Measurements from ENCODE around the gene SYNJ1. TPM values are rescaled to one million over a fixed set of nuclear protein-coding genes. Genes with fewer than 3 reads are reported as not detected.

The SYNJ1 gene
- total and polyA plus RNA-seq, 2 of the 4 experiments (the other 2 are of a cell fraction), result 3.6 to 4.6 TPM

DNA sequence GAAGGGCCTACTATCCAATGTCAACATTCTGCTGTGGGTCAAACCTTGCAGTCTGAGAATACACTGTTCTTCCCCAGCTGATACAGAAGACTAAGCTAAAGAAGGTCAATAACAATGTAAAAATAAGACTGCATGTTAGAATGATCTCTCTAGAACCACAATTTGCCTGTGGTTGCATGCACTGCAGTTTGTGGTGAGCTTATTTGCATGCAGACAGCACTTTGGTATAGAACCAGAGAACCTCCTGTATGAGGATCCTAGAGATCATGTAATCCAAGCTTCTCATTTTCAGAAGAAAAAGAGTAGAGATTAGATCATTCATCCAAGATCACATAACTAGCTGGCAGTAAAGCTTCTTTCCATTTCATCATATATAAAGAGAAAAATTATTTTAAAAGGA lies 15.8 kb downstream of the SYNJ1 start:
- POLR2A ChIA-PET (ENCODE audit: unreplicated experiment), result no interaction called here
- Histone ChIP-seq H3K9ac (ENCODE audit: low read depth, low read length) (no peak overlapping the region), H3K9me3 (ENCODE audit: control insufficient read depth, insufficient read depth, low read length) (no peaks in the 10 kb centered on the region), H3K56ac (ENCODE audit: extremely low read depth, insufficient read depth, low read length) (no peak overlapping the region), H4K91ac (ENCODE audit: insufficient read depth, low read depth, low read length) (no peak overlapping the region), H4K20me1 (ENCODE audit: insufficient read depth, low read length) (no peaks in the 10 kb centered on the region), H3K4me3 (ENCODE audit: insufficient read depth, low read depth, low read length) (no peak overlapping the region), H2BK120ac (ENCODE audit: low read depth, low read length) (no peak overlapping the region), H3K4me1 (ENCODE audit: control insufficient read depth, insufficient read depth, low read length) (no peaks in the 10 kb centered on the region), H2AK9ac (replicated peaks; ENCODE audit: low read depth, low read length, poor library complexity) (no peak overlapping the region), H3K27ac (ENCODE audit: insufficient read depth, low read length) (no peak overlapping the region), H3K27me3 (ENCODE audit: control insufficient read depth, insufficient read depth, low read length) (no peaks in the 10 kb centered on the region), H3K4me2 (ENCODE audit: low read depth, low read length) (no peak overlapping the region), H2BK20ac (ENCODE audit: low read depth, low read length) (no peak overlapping the region), H3K18ac (ENCODE audit: low read depth, low read length) (no peak overlapping the region), H2AFZ (replicated peaks; ENCODE audit: low read length, poor library complexity) (no peak overlapping the region), H2BK15ac (ENCODE audit: low read depth, low read length) (no peak overlapping the region), H3K14ac (replicated peaks; ENCODE audit: low read depth, low read length) (no peak overlapping the region), H3K36me3 (ENCODE audit: control insufficient read depth, insufficient read depth, low read length) (no peaks in the 10 kb centered on the region), H3K79me1 (ENCODE audit: low read depth in 1 of 2, low read length in 2 of 2) (peaks cover 0 to 12% of the 10 kb centered on the region in 2 experiments; a peak in 3 of 4 replicates), H3K23ac (ENCODE audit: low read depth, low read length) (no peak overlapping the region), H2BK5ac (ENCODE audit: low read depth, low read length, poor library complexity, severe bottlenecking) (no peak overlapping the region), H3K9me1 (ENCODE audit: insufficient read depth, low read length) (no peaks in the 10 kb centered on the region), H2AK5ac (ENCODE audit: low read depth, low read length) (no peak overlapping the region), H4K5ac (ENCODE audit: low read depth, low read length) (no peak overlapping the region), H3K4ac (ENCODE audit: low read depth, low read length) (no peak overlapping the region), H4K8ac (ENCODE audit: low read depth in 2 of 2, low read length in 2 of 2) (no peak overlapping the region)
- ATAC-seq (ENCODE audit: low read depth) (no peak), DNase-seq (no peak)
- intact Hi-C loops (cut with micrococcal nuclease) (no loop called here), dilution Hi-C loops (cut with HindIII; ENCODE audit: low sequenced_read_pairs, unreplicated experiment) (no loop called here), in situ Hi-C loops (cut with MboI; ENCODE audit: low sequenced_read_pairs) (no loop called here)
- CTCF ChIA-PET, result no interaction called here
- no TSS peak for BruUV-seq (replicated peaks)
- TF ChIP-seq USF2 (IDR thresholded peaks at IDR 0.05; ENCODE audit: low read depth, low read length) (no peak), RCOR1 (IDR thresholded peaks at IDR 0.05; ENCODE audit: insufficient replicate concordance, low read length) (no peak), ELK1 (IDR thresholded peaks at IDR 0.05; ENCODE audit: borderline replicate concordance, low read depth, low read length) (no peak), POLR2A (IDR thresholded peaks at IDR 0.05; ENCODE audit: low read depth, low read length) (no peak), MXI1 (IDR thresholded peaks at IDR 0.05; ENCODE audit: borderline replicate concordance, low read depth, low read length) (no peak), SMC3 (IDR thresholded peaks at IDR 0.05; ENCODE audit: low read depth, low read length) (no peak), CHD1 (IDR thresholded peaks at IDR 0.05; ENCODE audit: low read depth, low read length) (no peak), CEBPB (IDR thresholded peaks at IDR 0.05; ENCODE audit: low read depth, low read length) (no peak), RFX5 (IDR thresholded peaks at IDR 0.05; ENCODE audit: low read depth, low read length) (no peak), FOS (IDR thresholded peaks at IDR 0.05; ENCODE audit: low read depth, low read length) (no peak), MAFK (IDR thresholded peaks at IDR 0.05; ENCODE audit: low read depth, low read length) (no peak), NFE2L2 (IDR thresholded peaks at IDR 0.05; ENCODE audit: low read depth, low read length) (no peak), BHLHE40 (IDR thresholded peaks at IDR 0.05; ENCODE audit: low read depth, low read length) (no peak), RAD21 (IDR thresholded peaks at IDR 0.05; ENCODE audit: low read length) (no peak), MAZ (IDR thresholded peaks at IDR 0.05; ENCODE audit: borderline replicate concordance, low read depth, low read length) (no peak)
- TF ChIP-seq, protein P1, sequence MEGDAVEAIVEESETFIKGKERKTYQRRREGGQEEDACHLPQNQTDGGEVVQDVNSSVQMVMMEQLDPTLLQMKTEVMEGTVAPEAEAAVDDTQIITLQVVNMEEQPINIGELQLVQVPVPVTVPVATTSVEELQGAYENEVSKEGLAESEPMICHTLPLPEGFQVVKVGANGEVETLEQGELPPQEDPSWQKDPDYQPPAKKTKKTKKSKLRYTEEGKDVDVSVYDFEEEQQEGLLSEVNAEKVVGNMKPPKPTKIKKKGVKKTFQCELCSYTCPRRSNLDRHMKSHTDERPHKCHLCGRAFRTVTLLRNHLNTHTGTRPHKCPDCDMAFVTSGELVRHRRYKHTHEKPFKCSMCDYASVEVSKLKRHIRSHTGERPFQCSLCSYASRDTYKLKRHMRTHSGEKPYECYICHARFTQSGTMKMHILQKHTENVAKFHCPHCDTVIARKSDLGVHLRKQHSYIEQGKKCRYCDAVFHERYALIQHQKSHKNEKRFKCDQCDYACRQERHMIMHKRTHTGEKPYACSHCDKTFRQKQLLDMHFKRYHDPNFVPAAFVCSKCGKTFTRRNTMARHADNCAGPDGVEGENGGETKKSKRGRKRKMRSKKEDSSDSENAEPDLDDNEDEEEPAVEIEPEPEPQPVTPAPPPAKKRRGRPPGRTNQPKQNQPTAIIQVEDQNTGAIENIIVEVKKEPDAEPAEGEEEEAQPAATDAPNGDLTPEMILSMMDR (conservative IDR thresholded peaks at IDR 0.05; ENCODE audit: low read depth, low read length), result no peak
